ENCODE data around the gene FNDC10.
"Not testable (repeated sequence)": the region's sequence is repeated elsewhere in the genome, so short reads cannot be mapped to it uniquely, and the experiment has no call there.

FNDC10 gene

DNA sequence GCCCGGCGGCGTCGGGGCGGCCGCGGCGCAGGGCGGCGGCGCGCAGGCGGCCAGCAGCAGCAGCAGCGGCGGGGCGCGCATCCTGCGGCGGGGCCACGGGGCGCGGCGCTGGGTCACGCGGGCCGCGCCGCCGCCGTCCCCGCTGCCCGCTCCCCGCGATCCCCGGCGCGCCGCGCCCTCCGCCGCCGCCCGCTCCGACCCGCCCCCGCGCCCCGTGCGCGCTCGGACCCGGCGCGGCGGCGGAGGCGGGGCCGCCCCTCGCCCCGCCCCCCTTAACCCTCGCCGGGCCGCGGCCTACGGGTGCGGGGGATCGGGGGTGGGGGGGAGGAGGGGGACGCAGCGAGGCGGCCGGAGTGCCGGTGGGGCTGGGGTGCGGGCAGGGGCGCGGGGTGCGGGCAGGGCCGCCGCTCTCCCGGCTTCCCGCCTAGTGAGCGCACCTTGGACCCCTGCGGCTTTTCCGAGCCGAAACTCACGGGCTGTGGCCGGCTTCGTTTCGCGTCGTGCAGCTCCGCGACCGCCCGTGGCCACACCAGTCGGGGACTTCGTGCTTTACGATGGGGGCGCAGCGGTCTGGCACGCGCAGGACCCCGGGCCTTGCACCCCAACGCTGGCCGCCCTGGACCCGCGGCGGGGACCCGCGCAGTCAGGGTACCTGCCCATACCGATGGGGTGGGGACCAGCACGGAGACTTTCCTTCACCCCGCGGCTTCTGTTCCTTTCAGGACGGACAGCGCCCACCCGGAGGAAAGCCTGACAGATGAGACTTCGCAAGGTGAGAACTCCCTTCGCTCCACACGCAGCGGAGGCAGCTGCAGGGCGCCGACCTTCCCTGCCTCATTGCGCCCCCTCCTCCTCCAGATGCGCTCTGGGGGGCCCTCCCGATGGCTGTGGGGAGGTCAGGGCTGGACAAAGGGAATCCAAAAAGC lies at the start of gene FNDC10:
Gene FNDC10 (minus strand): TSS at position 201 of the 926 bp plus-strand sequence. CDS start 120 bp downstream, at position 81.
- no peak for DNase-seq (ENCODE audit: low read depth in 2 of 2)

DNA sequence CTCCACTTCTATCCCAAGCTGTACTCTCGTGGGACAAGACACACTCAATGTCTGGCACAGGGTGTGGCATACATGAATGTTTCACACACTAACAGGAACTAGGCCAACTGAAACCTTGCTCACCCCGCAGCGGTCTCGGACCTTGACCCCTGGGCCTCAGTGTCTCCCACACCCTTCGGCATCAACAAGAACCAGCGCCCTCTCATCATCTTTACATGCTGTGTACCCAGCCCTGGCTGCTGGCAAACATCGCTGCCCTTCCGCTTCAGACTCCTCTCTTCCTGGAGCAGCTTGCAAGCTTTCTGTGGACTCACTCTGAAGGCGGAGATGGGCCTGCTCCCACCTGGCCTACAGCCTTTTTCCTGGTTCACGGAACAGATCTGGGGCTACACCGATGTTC lies 48.3 kb upstream of the FNDC10 start:
- not testable (repeated sequence) for DNase-seq (ENCODE audit: low read depth in 2 of 2)

DNA sequence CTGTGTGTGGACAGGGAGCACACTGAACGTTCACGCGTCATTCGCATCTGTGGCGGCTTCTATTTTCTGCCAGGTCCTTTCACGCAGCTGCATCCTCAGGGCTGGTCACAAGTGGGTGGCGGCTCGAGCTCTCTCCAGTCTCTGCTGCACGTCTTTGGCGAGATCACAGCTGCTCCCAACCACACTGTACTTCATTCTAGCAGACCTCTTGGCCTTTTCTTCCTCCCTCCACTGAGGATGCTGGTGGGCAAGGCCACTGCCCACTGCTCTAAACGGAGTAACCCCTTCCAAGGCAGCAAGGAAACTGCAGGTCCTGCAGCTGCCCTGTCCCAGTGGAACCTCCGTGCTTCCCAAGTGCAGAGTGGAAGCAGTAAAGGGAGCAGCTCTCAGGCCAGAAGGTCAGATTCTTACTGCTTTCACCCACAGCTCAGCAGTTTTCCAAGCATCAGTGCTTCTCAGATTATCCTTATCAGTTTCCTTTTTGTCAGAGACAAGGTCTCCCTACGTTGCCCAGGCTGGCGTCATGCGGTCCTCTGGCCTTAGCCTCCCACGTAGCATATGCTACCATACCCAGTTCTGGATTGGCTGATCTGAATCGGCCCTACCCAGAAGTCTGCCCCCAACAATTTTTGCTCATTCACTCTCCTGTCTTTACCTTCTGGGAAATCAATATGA lies 47.8 kb upstream of the FNDC10 start:
- not testable (repeated sequence) for DNase-seq (ENCODE audit: low read depth in 2 of 2)

DNA sequence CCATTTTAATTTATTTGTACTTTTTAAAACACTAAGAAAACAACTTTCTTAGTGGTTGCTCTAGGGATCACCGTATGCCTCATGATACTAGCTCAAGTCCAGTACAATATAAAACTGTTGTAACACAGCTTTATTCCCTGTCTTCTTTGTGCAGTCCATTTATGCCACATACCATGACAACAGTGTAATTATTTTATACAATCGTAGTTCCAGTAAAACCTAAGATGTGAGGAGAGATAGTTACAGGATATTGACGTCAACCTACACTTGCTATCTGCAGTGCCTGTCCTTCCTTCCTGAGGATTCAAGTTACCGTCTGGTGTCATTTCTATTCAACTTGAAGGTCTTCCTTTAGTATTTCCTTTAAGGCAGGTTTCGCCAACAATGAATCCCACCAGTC lies 46.4 kb upstream of the FNDC10 start:
- DNase-seq (ENCODE audit: low read depth in 2 of 2): not testable (repeated sequence)

DNA sequence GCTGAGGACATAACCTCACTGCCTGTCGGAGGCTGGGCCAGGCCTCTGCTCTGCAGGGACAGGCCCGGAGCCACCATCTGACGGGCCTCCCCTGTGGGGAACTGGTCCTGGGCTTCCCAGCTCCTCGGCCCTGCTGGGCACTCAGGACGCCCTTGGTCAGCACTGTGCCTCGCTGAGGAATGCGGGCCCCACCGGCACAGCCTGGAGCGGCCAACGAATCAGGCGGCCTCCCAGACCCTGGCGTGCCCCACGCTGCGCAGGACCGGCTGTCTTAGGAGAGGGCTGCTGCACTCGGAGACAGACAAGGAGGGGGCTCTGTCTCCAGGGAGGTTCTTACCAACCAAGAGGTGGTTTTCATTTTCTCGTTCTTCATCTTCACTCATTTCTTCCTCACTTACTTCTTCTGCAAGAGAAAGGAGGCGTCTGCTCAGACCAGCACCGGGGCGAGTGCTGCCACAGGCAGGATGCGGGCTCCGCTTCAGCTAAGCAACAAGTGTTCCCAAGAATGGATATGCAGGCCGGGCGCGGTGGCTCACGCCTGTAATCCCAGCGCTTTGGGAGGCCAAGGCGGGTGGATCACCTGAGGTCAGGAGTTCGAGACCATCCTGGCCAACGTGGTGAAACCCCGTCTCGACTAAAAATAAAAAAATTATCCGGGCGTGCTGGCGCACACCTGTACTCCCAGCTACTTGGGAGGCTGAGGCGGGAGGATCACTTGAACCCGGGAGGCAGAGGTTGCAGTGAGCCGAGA lies 41.0 kb upstream of the FNDC10 start:
- not testable (repeated sequence) for DNase-seq (ENCODE audit: low read depth in 2 of 2)

DNA sequence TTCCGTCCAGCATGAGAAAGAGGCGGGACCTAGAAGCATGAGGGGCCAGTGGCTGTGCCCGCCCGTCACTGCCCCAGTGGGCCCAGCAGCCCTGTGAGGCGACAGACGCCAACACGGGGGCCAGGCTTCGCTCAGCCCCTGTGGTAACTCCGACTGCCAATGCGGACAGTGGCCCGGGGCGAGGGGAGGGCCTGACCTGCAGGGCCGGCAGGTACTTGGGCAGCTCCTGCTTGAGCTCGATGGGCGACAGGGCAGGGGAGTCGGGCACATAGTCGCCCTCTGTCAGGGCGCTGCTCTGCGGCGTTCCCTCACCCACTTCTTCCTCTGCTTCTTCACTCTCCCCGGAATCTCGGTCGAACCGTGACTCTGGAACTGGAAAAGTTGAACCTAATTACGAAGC lies 40.1 kb upstream of the FNDC10 start:
- DNase-seq (ENCODE audit: low read depth in 2 of 2): not testable (repeated sequence)

DNA sequence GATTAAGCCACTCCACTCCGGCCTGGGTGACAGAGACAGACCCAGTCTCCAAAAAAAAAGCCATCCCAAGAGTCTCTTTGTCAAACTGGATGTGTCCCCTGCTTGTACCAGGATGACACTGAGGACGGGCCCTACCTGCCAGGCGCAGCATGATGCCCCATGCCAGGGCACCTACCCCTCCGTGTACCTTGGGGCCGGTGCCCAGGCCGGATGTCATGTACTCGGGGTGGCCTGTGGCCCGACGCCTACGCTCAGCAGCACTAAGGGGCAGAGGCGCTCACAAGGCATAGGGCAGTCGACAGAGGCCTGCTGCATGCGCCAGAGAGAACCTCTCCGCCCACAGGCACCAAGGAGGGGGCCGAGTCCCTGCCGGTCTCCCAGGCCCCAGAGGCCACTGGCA lies 39.4 kb upstream of the FNDC10 start:
- not testable (repeated sequence) for DNase-seq (ENCODE audit: low read depth in 2 of 2)

DNA sequence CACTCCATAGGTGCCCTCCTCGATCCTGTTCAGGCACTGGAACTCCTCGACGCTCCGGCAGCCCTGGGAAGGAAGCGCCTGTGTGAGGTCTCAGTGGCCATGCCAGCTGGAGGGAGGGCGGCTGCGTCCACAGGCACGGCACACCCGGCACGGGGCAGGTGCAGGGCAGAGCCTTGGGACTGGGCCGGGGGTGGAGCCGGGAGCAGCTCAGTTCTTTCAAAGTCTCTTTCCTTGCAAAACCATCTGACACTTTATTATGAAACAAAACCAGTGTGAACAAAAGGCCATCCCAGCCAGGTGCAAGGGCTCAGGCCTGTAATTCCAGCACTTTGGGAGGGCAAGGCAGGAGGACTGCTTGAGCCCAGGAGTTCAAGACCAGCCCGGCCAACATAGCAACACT lies 38.6 kb upstream of the FNDC10 start:
- not testable (repeated sequence) for DNase-seq (ENCODE audit: low read depth in 2 of 2)

DNA sequence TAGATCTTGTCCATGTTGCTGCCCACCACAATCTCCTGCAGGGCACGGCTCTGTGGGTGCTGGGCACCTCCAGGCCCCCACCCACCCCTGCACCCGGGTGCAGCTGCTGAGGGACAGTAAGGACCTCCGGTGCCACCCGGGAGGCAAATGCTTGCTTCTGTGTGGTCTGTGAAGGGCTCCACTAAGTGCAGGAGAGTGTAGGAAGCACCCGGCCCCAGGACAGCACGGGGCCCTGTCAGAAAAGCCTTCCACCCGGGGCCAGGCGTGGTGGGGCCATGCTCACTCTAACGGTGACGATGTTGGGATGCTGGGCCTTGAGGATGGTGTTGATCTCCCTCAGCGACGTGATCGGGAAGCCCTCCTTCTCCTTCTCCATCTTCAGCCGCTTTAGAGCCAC lies 37.5 kb upstream of the FNDC10 start:
- DNase-seq (ENCODE audit: low read depth in 2 of 2): not testable (repeated sequence)

DNA sequence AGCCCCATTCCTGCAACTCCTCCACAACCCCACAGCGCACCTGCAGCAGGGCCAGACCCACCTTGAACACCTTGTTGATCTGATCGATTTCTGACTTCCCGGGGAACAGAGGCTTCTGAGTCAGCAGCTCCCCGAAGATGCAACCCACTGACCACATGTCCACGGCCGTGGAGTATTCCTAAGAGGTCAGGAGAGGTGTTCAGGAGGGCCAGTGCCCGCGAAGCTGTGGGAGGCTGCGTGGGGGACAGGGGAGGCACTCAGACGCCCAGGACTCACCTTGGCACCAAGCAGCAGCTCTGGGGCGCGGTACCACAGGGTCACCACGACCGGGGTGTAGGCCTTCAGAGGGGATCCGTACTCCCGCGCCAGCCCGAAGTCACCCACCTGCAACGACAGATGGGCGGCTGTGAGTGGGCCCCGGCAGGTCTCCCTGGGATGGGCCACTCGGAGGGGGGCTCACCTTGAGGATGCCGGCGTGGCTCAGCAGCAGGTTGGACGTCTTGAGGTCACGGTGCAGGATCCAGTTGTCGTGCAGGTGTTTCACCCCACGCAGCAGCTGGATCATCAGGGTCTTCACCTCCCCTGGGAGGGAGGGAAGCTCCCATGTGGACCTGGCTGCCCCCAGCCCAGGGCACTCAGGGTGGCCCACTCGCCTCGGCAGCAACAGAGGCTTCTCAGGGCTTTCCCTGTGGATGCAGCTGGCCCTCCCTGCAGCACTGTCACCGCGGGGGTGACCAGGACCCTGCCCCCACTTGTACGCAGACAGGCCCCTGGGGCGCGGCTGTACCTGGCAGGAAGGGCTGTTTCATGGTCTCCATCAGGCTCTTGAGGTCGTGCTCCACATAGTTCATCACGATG lies 36.9 kb upstream of the FNDC10 start:
- DNase-seq (ENCODE audit: low read depth in 2 of 2): not testable (repeated sequence)

DNA sequence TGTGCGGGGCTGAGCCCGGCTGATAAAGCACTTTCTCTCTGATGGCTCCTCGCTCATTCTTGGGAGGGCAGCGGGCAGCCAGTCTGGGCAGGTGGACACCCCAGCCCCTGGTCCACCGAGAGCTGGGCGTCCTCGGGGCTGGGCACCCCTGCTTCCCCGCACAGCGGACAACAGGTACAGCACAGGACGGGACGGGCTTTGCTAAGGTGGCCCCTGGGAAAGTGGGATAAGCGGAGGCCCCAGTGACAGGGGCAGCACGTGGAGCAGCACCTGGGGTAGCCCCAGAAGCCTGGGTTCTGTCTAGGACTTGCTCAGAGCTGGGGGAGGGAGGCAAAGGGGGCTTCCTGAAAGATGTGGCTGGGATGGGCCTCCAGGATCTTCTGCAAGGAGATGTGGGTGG lies 34.7 kb upstream of the FNDC10 start:
- DNase-seq (ENCODE audit: low read depth in 2 of 2): not testable (repeated sequence)

DNA sequence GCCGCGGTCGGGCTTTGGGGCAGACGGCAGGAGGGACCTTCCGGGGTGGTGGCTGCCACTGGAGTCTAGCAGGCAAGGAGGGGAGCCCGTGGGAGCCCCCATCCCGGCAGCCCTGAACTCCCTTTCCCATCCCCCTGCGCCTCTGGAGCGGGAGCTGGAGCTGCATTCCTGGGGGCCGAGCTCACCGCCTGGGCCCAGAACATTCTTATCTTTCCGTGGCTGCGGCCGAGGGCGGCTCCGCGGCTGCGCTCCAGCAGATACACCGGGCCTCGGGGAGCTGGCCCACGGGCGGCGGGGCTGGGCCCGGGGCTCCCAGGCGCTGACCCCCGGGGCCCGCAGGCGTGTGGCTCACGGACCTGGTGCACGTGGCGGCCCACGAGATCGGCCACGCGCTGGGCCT lies 33.5 kb upstream of the FNDC10 start:
- DNase-seq (ENCODE audit: low read depth in 2 of 2): not testable (repeated sequence)

DNA sequence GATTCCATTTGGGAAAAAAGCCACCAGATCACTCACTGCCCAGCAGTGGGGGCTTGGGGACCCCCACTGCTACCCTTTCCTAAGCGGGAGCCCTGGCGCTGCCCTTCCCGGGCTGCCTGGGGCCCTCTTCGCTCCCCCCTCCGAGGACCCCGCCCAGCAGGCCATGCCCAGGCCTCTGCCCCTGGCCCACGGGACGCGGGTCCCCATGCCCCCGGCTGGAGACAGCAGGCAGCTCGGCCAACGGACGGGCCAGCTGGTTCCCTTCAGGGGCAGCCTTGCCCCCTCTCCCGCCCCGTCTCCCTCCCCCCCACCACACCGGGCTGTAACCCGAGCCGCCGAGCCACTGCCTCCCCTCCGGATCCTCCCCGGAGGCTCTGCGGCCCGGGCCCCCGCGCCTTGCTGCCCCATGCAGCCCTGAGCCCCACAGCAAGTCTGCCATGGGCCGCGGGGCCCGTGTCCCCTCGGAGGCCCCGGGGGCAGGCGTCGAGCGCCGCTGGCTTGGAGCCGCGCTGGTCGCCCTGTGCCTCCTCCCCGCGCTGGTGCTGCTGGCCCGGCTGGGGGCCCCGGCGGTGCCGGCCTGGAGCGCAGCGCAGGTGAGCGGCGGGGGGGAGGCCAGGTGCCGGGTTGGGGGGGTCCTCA lies 32.0 kb upstream of the FNDC10 start, which contains the start of gene MMP23B:
Gene MMP23B (plus strand): TSS at position 392 of the 639 bp plus-strand sequence. CDS start 46 bp downstream, at position 438.
- no peak for DNase-seq (ENCODE audit: low read depth in 2 of 2)

DNA sequence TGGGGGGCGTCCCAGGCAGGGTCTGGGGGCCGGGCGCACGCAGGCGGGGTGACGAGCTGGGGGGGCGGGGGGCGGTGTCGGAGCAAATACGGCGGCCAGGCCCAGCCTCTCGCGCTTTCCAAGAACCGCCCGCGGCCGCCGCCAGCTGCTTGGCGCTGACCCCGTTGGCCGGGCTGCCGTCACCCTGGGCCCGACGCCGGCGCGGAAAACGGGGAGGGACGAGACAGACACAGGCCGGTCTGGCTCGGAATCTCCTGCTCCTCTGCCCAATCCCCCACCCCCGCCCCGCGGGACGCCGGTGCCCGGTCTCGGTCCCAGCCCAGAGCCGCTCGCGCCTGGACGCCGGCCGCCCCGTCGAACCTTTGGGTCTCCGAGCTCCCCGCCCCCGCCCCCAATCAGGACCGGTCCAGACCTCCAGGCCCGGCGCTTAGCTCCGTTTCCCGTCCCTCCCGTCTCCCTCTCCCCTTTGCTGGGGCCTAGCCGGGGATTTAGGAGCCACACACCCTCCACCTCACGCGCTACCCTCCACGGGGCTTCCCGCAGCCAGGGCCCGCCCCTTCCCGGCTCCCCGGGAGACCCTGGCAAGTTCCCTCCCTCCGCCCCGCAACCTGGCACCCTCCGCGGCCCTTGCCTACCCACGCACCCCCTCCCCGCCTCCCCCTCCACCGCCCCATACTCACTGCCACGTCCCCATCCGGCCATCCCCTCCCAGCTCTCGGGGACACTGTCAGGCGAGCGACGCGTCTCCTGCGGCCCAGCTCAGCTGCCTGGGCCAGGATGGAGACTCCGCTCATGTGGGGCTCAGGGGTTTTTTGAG lies 31.2 kb upstream of the FNDC10 start:
- DNase-seq (ENCODE audit: low read depth in 2 of 2): no peak

DNA sequence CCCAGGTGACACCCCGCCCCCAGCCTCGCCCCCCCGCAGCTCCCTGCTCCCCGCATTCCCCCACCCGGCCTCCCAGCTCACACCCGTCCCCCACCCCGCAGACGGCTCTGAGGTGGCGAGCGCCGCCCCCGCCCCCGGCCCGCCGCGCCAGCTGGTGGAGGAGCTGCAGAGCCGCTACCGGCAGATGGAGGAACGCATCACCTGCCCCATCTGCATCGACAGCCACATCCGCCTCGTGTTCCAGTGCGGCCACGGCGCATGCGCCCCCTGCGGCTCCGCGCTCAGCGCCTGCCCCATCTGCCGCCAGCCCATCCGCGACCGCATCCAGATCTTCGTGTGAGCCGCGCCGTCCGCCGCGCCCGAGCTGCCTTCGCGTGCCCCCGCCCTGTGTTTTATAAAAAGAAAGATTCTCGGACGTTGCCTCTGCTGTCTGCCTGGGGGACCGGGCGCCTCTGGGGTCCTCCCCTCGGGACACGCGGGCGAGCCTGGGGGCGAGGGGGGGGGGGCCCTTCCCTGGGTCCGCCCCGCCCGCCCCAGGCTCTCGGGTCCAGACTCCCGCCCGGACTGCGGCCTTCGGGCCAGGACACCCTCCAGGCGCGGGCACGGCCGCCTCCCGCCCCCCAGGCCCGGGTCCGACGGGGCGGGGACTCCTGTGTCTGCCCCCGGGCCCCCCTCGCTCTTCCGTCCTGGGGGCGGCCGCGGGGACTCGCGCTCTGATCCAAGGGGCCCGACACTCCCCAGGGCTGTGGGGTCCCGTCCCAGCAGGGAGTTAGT lies 30.4 kb upstream of the FNDC10 start:
- DNase-seq (ENCODE audit: low read depth in 2 of 2): peak; percentile 84 to 86

DNA sequence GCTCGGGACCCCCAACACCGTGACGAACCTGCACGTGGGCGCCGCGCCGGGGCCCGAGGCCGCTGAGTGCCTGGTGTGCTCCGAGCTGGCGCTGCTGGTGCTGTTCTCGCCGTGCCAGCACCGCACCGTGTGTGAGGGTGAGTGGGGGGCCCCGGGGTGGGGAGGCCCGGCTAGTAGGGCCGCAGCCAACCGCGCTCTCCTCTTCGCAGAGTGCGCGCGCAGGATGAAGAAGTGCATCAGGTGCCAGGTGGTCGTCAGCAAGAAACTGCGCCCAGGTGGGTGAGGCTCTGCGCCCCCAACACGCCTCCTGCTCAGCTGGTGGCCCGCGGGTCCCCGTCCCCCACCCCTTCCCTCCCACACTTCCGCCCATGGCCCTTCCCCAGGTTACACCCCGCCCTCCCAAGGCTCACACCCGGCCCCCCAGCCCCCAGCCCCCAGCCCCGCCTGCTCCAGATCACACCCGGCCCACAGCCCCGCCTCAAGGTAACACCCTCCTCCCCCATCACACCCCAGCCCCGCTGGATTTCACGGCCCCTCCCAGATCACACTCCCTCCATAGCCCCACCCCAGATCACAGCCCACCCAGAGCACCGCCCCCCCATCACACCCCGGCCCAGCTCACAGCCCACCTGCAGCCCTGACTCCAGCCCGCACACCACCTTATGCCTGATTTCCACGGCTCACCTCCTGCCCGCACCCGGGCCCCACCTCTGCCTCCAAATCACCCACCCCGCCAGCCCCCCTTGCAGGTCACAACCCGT lies 29.7 kb upstream of the FNDC10 start:
- DNase-seq (ENCODE audit: low read depth in 2 of 2): peak; percentile 39 to 44

DNA sequence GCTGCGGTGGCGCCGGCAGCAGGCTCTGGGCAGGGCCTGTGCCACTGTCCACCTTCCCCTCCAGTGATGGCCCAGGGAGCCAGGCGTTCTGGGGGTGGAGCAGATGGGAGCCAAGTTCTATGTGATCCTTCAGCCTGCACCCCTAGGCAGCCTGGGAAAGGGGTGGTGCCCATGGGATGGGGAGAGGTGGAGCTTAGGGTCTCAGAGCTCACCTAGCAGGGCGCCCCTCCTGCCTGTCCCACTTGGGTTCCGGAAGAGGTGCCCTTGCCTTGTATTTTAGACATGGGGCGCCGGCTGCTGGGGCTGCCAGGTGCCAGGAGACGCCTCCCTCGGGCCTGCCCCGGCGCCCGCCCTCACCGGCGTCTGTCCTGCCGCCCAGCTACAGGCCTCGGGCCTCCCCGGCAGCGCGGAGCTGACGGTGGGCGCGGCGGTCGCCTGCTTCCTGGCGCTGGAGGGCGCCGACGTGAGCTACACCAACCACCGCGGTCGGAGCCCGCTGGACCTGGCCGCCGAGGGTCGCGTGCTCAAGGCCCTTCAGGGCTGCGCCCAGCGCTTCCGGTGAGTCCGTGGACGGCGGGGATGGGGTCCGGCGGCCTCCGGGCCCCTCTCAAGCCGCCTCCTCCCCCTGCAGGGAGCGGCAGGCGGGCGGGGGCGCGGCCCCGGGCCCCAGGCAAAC lies 29.0 kb upstream of the FNDC10 start:
- DNase-seq (ENCODE audit: low read depth in 2 of 2): peak; percentile 27

All from stimulated activated CD4-positive, alpha-beta T cell treated with anti-CD3 and anti-CD28 coated beads, Interleukin-4, amount 100 ng/mL, for 48 hours (primary cell).